NCI-H2029 treated with DMSO at 0.1 percent for 48 hours (cell line): ENCODE measurements around the gene TTC4.
"Not testable (repeated sequence)": the region's sequence is repeated elsewhere in the genome, so short reads cannot be mapped to it uniquely, and the experiment has no call there.

Experiments used
- DNase-seq: peaks from one replicate; lab custom pipeline; 2025; lab: John Stamatoyannopoulos, UW

TTC4 gene

GRCh38 chr1:54748094-54748835, 32.6 kb downstream of the TTC4 start:
- DNase-seq, result no peak

DNA sequence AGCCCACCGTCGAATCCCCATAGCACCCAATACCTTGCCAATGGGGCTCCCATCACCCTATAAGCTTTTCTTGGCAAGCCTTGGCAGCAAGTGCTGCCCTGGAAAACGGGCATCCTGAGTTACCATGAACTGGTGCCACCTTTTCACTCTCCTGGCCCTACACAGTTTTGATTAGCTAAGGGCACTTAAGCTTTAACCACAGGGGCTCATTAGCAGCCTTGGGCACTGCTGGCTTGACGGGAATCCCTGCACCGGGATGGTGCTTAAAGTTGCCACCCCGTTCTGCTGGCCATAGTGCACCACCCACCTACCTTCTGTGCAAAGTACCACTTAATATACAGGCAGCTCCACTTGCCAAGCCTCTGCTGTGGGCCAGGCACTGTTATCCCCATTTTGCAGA, 34.9 kb downstream of the TTC4 start:
- DNase-seq, result no peak

DNA sequence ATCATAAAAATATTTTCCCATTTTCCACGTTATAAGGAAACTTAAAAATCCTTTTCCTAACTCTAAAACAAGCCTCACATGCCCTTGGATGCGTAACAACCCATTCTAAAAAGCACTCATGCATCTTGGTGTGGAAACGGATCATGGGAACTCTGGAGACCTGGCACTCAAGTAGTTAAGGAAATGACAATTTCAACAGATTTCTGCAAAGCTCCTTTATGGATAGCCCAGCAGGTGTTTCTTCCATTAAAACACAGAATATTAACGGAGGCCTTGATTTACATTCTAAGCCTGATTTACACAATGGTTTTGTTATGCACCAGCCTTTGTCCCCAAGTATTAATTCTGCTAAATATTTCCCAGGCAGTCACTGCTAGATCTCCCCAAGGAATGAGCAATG, 35.8 kb downstream of the TTC4 start:
- DNase-seq, result no peak

DNA sequence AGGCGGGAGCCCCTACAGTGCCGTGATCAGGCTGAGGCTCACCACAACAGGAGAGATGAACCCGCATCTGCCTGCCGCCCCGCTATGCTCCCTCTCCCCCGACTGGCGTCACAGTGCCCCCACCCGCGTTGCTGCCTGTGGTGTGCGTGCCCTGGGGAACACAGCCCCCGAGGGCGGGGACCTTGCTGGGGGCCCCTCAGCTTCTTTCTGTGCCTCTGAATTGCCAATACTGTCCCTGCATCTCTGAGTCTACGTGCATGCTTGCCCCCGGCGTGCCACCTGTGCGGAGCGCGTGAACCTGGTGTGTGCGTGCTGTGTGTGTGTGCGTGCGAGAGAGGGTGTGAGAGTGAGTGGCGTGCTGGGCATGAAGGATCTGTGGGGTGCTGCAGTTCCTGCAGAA, 38.4 kb downstream of the TTC4 start:
- DNase-seq, result no peak

DNA sequence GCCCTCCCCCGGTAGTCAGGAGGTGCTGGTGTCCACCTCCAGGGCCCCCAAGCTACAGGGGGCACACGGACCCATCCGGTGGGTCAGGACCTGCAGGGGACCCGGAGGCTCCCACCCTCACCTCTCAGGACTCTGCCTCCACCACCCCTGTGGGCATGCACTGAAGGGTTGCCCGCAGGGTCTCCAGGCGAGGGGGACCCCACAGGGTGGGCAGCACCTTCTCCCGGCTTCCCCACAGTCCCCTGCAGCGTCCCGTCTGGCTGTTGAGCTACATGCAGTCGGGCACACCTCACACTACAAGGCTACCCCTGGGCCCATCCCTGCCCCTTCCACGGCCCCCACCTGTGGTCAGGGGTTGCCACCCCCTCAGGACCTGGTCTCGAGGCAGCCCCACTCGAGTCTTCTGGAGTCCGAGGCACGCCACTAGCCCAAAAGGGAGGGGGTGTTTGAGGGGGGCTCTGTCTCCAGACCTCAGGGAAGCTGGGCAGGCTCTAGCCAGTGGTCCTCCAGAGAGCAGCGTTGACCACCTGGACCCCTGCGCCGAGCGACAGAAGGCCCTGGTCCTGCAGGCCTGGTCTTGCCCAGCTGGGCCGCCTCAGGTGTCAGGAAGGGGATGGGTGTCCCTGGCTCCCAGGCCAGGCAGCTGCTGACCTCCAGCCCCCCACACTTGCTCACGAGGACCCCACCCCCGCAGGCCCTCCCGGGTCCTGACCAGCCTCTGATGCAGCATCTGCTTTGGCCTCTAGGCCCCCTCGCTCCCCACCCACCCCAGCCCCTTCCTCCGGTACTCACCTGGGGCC, 39.0 kb downstream of the TTC4 start:
- no peak for DNase-seq

GRCh38 chr1:54757833-54758232, 42.2 kb downstream of the TTC4 start:
- DNase-seq, result no peak

DNA sequence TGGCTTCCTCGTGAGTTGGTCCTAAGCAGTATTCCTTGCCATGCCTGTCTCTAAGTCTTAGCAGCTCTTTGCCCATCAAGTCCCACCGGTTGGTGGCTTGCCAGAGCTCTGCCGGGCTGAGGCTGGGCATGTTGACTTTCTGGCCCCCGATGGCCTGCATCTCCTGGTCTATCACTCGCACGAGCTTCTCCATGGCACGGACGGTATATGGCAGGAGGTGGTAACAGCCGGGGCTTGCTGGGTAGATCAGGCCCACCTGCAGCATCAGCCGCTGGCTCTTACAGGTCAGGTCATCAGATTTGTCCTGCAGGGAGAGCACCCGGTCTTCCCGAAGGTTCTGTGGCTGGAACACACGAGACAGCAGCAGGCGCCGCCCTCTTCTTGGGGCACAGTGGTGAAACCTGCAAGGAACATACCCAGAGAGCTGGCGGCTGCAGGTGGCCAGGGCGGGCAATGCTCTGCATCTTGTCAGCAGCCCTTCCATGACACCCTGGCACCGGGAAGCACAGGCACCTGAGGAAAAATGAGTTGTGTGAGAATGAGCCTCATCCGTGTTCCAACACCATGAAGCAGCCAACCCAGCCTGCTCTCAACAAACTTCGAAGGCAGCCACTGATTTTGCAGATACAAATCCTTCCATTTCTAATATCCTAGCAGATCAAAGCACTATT, 43.2 kb downstream of the TTC4 start:
- DNase-seq, result no peak

GRCh38 chr1:54763816-54764132, 48.1 kb downstream of the TTC4 start:
- no peak for DNase-seq

DNA sequence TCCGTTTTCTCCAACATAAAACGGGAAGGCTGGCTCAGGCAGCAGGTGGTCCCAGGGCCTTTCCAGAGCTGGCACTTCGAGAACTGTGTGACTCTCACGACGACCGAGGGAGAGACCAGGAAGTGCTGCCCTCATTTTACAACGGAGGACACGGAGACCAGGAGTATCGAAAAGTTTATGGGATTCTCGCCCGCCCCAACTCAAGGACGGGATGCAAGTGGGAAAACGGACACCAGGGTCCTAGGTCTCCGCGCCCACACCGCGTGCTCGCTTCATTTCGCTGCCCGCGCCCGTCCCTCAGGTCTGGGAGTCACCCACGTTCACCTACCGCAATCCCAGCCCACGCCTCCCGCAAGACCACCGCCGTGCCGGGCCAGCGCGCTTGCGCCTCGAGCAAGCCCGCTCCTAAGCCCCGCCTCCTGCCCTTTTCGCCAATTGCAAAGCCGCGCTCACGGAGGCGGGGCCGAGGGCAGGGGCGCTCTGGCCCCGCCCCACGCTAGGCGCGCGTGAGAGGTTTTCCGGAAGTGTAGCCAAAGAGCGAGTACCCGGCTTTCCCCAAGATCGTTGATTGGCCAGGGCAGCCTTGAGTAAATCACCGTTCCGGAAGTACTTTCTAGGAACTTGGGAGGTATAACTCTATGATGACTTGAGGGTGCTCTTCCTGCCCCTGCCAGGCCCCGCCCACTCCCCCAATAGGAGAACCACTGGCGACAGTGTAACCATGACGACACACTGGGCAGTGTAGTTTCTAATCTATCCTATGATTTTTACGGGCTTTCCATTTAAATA, 48.7 kb downstream of the TTC4 start, which contains the start of gene PARS2:
Gene PARS2 (minus strand): TSS at position 391 of the 789 bp plus-strand sequence. CDS start 5,362 bp downstream, outside the sequence.
- DNase-seq, result peak; percentile 100

GRCh38 chr1:54764922-54765561, 49.4 kb downstream of the TTC4 start:
- DNase-seq, result no peak

GRCh38 chr1:54766726-54767125, 51.1 kb downstream of the TTC4 start:
- DNase-seq, result no peak

- DNase-seq, result no peak
These were observed 51.9 kb downstream of the TTC4 start for GRCh38 chr1:54767526-54767925.

DNA sequence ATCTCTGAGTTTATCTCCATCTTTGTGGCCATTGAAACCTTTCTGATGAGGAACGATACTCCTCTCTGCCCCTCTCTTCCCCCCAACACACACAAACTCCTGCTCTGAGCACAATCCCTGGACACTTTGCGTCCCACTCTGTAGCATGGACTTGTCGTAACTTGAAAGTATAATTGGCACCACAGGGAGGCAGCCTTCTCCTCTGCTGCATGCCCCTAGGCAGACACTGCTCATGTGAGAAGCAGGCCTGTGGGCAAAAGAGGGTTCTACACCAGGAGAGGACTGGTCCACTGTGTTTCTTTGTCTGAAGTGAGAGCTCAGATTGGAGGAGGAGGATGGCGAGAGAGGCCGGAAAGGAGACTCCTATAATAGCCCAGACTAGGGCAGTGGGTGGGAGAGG, 52.4 kb downstream of the TTC4 start:
- DNase-seq, result no peak

DNA sequence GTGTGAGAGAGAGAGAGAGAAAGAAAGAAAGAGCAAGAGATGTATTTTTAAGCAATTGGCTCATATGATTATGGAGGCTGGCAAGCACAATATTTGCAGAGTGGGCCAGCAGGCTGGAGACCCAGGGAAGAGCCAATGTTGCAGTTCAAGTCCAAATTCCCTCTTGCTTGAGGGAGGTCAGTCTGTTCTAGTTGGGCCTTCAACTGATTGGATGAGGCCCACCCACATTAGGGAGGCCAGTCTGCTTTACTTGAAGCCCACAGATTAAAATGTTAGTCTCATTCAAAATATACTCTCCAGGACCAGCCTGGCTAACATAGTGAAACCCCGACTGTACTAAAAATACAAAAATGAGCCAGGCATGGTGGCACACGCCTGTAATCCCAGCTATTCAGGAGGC, 57.3 kb downstream of the TTC4 start:
- DNase-seq, result no peak

- DNase-seq, result no peak
These were observed 59.3 kb downstream of the TTC4 start for GRCh38 chr1:54774820-54775498.

DNA sequence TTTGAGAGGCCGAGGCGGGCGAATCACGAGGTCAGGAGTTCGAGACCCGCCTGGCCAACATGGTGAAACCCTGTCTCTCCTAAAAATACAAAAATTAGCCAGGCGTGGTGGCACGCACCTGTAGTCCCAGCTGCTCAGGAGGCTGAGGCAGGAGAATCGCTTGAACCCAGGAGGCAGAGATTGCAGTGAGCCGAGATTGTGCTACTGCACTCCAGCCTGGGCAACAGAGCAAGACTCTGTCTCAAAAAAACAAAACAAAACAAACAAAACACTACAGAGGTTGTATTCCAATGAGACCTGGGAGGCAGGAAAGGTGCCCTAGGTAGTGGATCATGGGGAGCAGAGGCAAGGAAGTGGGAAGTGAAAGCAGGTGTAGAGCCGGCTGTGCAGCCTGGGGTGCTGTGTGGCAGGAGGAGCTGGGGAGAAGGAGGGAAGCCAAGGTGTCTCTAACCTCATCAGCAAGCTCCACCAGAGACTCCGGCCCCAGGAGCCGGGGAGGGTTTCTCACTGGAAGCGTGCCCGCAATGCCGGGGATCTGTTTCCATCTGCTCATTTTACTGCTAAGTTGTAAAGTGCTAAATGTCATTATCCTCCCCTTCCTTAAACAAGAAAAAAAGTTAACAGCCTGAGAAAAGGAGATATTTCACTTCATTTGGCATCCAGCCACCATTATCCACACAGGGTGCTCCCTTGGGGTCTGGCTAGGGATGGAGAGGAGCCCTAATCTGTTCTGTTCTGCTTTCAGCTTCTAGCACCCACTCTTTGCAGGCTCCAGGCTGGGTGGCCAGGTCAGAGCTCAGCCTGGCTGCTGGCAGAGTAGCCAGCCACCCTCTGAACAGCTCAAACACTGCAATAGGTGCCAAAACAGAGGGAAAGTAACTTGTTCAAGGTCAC, 60.4 kb downstream of the TTC4 start:
- not testable (repeated sequence) for DNase-seq

GRCh38 chr1:54777011-54777410, 61.4 kb downstream of the TTC4 start:
- no peak for DNase-seq

GRCh38 chr1:54777431-54777830, 61.8 kb downstream of the TTC4 start:
- no peak for DNase-seq

DNA sequence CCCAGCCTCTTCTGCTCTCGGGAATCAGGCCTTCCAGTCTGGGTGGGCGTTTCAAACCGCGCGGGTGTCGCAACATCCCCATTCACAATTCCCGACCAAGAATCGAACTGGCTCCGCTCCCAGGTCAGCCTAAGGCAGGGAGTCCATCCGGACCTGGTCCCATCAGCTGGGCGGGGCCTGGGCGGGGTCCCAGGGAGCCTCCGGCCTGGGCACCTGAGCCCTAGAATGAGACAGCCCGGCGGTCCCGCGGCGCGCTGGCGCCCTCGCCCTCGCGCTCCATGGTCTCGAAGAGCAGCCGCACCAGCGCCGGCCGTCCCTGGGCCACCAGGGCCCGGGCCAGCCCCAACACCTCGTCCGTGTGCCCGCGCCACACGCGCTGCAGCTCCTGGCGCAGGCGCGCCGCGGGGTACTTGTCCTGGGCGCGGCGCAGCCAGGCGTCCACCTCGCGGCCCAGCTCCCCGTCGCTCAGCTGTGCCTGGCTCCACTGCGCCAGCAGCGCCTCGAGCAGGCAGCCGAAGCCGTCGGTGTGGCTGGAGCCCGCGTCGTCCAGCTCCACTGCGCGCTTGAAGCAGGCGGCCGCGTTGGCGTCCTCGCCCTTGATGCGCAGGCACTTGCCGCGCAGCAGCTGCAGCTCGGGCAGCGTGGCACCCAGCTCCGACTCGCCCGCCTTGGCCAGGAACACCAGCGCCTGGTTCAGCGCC, 65.5 kb downstream of the TTC4 start:
- no peak for DNase-seq
